HG03025 (cell line): ENCODE results near the gene XXYLT1.
"Not testable (repeated sequence)": the region's sequence is repeated elsewhere in the genome, so short reads cannot be mapped to it uniquely, and the experiment has no call there.

Experiments used
- ATAC-seq: cut with Tn5 transposase; IDR thresholded peaks from one replicate; pipeline ENCODE4 v1.9.1; 2021; ENCODE audit warnings: mild to moderate bottlenecking, moderate library complexity; ENCODE audit not compliant: unreplicated experiment, low FRiP score

The XXYLT1 gene

DNA sequence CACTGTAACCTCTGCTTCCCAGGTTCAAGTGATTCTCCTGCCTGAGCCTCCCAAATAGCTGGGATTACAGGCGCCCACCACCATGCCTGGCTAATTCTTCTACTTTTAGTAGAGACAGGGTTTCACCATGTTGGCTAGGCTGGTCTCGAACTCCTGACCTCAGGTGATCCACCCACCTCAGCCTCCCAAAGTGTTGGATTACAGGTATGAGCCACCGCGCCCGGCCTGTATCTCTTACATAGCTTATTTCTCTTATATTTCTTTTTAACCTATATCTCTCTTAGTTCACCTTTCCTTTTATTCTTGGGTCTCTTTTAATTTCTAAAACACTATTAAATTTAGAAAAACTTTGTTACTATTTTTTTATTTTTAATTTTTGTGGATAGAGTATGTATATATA lies 42.1 kb downstream of the XXYLT1 start:
- not testable (repeated sequence) for ATAC-seq

GRCh38 chr3:195227871-195228270 lies 43.1 kb downstream of the XXYLT1 start:
- ATAC-seq = no peak

DNA sequence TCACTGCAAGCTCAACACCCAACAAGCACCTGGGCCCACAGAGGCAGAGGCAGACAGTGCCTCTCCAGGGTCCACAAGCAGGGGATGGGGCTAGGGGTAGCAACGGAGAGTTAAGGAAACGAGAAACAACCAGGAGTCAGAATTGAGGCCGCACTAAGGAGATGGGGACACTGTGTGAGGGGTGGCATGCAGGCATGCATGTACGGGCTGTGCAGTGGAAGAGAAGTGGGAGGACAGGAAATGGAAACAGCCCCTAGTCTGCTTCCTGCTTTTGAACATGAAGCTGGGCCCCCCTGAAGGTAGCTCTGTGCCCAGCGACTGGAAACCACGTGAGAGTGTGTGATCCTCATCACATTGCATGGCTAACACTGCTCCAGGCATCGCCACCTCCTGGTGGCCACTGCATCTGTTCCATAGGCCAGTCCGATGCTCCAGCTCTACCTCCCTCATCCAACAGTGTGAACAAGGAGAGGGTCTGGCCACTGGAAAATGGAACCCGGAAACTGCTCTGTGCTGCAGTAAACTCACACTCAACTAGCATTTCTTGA lies 44.0 kb downstream of the XXYLT1 start:
- no peak for ATAC-seq

- ATAC-seq = no peak
These were observed 44.5 kb downstream of the XXYLT1 start for GRCh38 chr3:195226445-195226844.

DNA sequence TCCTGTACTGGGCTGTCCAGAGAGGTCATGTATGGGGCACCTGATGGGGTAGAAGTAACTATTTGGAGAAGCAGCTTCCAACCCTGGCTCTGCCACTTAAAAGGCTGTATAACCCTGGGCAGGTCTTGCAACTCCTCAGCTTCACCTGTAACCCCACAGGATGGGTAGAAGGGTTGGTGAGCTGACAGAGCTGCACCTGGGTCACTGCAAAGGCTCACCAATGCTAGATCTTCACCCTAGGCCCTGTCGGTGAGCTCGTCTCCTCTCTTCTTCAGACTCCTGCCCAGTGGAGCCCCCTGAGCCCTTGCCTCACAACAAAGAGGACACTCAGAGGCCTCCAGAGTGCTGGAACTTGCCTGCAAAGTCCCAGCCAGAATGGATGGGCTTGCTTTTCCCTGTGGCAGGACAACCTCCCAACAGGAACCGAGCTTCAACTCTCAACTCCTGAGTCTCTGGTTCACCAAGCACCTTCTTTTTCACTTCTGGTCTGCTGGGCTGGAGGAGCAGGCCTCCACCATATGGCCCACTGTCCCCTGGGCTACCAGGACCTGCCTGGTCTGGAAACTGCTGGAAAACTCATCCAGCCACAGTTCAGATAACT lies 45.9 kb downstream of the XXYLT1 start:
- ATAC-seq = no peak

DNA sequence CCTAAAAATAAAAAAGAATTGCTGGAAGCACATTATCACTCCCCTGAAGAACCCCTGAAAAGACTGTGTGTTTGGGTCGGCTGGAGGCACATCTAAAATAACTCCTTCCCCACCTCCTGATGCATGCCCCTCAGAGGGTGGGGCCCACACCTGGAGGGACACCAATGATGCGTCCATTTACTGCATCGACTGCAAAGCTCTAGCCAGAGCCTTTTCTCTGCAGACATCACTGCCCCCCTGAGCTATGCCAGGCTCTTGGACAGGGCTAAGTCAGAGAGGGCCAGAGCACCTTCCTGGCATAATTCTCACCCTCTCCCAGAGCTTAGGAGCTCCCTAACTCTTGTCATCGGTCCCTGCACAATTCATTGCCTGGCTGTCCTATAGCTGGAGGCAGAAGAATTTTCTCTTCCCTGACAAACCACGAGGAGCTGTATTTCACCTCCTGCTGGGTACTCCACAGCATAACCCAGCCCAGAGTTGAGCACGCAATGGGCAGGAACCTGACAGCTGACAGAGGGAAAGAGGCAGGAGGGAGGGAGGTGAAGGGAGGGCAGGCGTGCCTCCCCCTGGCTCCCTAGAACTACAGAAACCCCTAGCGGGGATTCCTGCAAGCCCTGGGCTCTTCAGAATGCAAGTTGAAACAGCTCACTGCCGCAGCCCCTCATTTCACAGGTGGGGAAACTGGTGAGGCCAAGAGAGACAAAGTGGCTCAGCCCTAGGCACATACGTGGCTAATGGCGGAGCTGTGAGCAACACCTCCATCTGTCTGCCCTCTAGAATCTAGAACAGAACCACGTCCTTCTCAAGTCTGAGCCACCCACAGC lies 46.6 kb downstream of the XXYLT1 start:
- no peak for ATAC-seq

GRCh38 chr3:195221876-195222617 lies 48.9 kb downstream of the XXYLT1 start:
- no peak for ATAC-seq

GRCh38 chr3:195221015-195221853 lies 49.7 kb downstream of the XXYLT1 start:
- ATAC-seq = no peak

DNA sequence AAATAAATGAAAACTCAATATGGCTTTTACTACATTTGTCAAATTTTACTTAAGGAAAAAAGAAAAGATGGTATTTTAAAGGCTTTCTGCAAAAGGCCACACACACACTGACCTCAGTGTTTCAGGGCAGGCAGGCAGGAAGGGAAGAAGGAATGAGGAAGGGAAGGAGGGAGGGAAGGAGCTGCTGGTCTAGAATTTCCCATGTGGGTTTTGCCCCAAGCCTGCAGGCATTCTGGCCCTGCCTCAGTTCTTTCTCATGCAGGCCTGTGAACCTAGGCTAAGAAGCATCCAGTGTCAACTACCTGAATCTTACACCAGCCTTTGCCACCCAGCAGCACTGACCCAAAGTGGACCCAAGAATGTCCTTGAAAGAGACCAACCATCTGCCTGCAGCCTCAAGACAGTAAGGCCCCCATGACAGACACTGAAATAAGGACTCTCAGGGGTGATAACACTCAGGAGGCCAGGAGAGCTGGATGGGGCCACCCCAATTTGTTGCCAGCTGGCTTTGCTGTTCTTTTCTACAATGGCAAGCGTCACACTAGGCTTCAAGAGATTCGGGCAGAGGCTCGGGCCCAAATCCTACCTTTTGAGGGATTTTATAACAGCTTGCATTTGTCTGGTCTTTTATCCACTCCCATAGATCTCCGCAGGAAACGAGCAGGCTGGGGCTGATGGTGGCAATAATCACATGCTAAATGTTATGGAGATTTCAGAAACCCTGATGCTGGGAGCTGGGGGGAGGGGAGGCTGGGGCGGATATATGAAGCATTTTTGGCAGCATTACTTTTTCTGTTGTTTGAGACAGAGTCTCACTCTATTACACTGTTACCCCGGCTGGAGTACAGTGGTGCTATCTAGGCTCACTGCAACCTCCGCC lies 51.4 kb downstream of the XXYLT1 start:
- no peak for ATAC-seq

DNA sequence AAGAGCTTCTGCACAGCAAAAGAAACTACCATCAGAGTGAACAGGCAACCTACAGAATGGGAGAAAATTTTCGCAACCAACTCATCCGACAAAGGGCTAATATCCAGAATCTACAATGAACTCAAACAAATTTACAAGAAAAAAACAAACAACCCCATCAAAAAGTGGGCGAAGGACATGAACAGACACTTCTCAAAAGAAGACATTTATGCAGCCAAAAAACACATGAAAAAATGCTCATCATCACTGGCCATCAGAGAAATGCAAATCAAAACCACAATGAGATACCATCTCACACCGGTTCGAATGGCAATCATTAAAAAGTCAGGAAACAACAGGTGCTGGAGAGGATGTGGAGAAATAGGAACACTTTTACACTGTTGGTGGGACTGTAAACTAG lies 52.6 kb downstream of the XXYLT1 start:
- not testable (repeated sequence) for ATAC-seq

DNA sequence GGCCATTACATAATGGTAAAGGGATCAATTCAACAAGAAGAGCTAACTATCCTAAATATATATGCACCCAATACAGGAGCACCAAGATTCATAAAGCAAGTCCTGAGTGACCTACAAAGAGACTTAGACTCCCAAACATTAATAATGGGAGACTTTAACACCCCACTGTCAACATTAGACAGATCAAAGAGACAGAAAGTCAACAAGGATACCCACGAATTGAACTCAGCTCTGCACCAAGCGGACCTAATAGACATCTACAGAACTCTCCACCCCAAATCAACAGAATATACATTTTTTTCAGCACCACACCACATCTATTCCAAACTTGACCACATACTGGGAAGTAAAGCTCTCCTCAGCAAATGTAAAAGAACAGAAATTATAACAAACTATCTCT lies 55.4 kb downstream of the XXYLT1 start:
- ATAC-seq = not testable (repeated sequence)

DNA sequence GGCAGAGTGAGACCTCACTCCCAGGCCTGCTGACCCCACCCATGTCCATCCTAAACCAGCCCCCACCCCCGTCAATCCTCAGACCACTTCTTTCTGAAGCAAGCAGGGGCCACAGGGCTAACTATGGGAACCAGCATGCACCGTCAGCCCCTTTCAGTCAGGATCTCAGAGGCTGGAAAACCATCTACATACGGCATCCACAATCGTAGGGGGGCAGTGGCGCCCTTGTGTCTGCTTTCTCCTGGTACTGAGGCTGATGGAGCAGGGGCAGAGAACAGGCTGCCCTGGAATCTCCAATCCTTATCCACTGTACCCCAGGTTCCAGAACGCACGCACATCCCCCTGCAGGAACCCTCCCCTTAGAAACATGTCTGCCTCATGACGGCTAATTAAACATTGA lies 56.6 kb downstream of the XXYLT1 start:
- no peak for ATAC-seq

DNA sequence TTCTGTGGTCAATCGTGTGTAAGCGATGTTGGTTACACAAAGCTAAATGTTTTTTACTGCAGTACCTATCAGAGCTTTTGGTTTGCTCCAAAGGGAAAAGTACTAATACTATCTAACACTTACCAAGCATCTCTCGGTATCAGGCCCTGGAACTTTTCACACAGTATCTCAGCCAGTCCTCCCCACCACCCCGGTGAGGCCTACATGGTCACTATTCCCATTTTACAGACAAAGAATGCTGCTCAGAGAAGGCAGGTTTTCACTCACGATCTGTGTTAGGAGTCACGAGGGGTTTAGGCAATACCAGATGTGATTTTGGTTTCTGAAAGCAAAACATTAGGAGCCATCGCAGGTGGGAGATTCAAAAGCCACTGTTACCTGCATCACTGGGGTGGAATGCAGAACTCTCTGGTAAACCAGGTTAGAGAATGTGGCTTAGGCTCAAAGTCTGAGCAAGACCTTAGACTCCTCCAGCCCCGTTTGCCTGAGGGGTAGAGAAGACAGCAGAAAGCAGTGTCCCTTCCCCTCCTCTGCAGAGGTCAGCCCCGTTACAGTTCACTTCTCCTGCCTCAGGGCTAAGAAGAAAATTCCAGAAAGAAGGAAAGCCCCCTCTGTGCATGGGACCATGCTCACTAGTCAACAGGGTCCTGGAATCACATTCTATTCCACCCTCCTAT lies 57.2 kb downstream of the XXYLT1 start:
- no peak for ATAC-seq

DNA sequence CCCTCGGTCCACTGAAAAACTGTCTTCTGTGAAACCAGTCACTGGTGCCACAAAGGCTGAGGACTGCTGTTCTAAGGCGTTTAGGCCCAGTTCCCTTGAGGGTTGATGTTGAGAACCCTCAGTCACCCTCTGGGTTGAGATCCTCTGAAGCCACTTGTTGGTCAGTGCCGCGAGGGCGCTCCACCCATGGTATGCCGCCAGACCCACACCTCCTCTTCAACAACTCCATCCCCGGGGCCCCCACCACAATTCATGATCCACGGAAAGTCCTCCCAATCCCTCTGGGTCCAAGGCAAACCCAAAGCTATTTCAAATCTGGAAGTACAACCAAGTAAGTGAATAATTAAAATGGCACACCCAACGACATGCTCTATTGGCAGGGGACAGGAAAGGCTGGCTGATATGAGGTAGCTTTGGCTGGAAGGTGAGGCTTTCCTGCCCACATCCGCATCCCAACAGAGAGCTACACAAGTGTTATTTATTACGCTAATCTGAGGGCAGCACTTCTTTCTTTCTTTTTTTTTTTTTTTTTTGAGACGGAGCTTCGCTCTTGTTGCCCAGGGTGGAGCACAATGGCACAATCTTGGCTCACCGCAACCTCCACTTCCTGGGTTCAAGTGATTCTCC lies 58.1 kb downstream of the XXYLT1 start:
- ATAC-seq = no peak

GRCh38 chr3:195212033-195212748 lies 58.8 kb downstream of the XXYLT1 start:
- no peak for ATAC-seq

DNA sequence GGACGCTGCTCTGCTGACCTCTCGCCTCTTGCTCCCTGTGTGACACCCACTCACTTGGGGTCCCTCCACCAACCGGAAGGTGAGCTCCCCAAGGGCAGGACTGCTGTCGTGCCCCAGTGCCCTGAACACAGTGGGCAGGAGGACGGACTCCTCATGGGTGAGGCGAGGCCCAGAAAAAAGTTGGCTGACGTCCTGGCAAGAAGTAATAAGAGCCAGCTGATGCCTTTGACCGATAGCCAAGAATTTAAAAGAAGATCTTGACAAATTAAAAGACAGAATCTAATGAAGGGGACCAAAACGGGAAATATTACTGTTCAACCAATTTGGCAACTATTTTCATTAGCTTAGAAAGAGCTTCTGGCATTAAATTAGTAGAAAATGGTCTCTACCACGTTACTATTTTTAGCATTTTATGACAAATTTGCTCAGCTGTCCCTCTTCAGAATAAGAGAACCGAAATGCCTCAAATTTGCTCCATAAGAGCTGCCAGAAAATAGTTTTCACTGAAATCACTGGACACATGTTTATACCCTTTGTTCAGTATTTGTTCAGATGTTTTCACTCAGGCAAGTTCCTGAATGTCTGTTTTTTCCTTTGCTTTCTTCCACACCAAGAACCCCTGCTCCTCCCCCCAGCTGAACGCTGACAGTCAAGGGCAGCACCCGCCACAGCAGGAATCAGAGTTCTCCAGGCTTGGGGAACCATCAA lies 60.5 kb downstream of the XXYLT1 start:
- no peak for ATAC-seq

DNA sequence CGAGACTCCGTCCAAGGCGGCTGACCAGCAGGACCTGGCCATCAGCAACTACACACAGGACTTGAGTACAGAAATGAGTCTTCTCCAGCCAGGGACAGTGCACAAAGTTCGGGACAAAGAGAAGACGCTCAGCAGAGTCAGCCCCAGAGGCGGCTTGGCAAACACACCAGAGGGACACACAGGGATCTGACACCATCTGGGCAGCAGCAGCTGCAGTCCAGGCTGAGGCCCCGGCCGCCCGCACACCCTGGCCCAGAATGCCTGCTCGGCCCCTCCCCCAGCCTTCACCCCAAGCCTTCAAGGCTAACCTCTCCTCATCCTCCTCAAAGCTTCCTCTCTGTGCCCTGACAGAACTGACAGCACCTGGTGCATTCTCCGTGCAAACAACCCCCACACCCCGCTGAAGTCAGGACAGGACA lies 61.1 kb downstream of the XXYLT1 start:
- no peak for ATAC-seq
